Tongue (tissue), 2 donors: Measurements from ENCODE around the gene HBQ1. TPM values are rescaled to one million over a fixed set of nuclear protein-coding genes. Genes with fewer than 3 reads are reported as not detected.
"Not testable (repeated sequence)": the region's sequence is repeated elsewhere in the genome, so short reads cannot be mapped to it uniquely, and the experiment has no call there.

ENCODE experiments used
- DNase-seq: peaks from one replicate; pipeline ENCODE4 v3.0.0-alpha.2; 2015
- total RNA-seq: library from RNA; depleted of rRNA; stranded (reverse); fragments of >200 nt; gene quantifications from one replicate; pipeline ENCODE4 v1.2.3, GENCODE V29; 2014

HBQ1 gene
- total RNA-seq, 1 donor from 2014 or later = not detected

- no peak for DNase-seq
Measured at GRCh38 chr16:160691-161190, 19.5 kb upstream of the HBQ1 start.

GRCh38 chr16:162271-162991, 17.8 kb upstream of the HBQ1 start:
- no peak for DNase-seq

- not testable (repeated sequence) for DNase-seq
Measured at GRCh38 chr16:163139-163538, 17.1 kb upstream of the HBQ1 start.

- not testable (repeated sequence) for DNase-seq
Measured at GRCh38 chr16:163696-164095, 16.6 kb upstream of the HBQ1 start.

GRCh38 chr16:164134-164823, 16.0 kb upstream of the HBQ1 start:
- DNase-seq = not testable (repeated sequence)

- no peak for DNase-seq
Measured at GRCh38 chr16:164827-165538, 15.3 kb upstream of the HBQ1 start.

GRCh38 chr16:165539-166374, 14.5 kb upstream of the HBQ1 start, which contains the start of gene HBM:
HBM (plus strand) TSS chr16:165978; CDS start chr16:165998, 20 bp downstream.
- no peak for DNase-seq

GRCh38 chr16:166375-167121, 13.7 kb upstream of the HBQ1 start:
- no peak for DNase-seq

- no peak for DNase-seq
Measured at GRCh38 chr16:167122-167690, 13.1 kb upstream of the HBQ1 start.

GRCh38 chr16:168424-168823, 11.8 kb upstream of the HBQ1 start:
- DNase-seq = no peak

- no peak for DNase-seq
Measured at GRCh38 chr16:169014-169413, 11.2 kb upstream of the HBQ1 start.

- peak; percentile 44 for DNase-seq
Measured at GRCh38 chr16:170088-170507, 10.2 kb upstream of the HBQ1 start.

- no peak for DNase-seq
Measured at GRCh38 chr16:170788-171187, 9.5 kb upstream of the HBQ1 start.

GRCh38 chr16:172374-172941, 7.8 kb upstream of the HBQ1 start, which contains the start of gene HBA2:
HBA2 (plus strand) TSS chr16:172876; CDS start chr16:172913, 37 bp downstream.
- DNase-seq = not testable (repeated sequence)

- DNase-seq = not testable (repeated sequence)
Measured at GRCh38 chr16:173211-173854, 6.9 kb upstream of the HBQ1 start.

GRCh38 chr16:173928-174769, 6.1 kb upstream of the HBQ1 start:
- DNase-seq = peak; percentile 60

GRCh38 chr16:175011-175949, 5.0 kb upstream of the HBQ1 start:
- DNase-seq = no peak

GRCh38 chr16:176006-176405, 4.3 kb upstream of the HBQ1 start:
- DNase-seq = not testable (repeated sequence)
